ENCODE data around the gene MSH3.

DNA sequence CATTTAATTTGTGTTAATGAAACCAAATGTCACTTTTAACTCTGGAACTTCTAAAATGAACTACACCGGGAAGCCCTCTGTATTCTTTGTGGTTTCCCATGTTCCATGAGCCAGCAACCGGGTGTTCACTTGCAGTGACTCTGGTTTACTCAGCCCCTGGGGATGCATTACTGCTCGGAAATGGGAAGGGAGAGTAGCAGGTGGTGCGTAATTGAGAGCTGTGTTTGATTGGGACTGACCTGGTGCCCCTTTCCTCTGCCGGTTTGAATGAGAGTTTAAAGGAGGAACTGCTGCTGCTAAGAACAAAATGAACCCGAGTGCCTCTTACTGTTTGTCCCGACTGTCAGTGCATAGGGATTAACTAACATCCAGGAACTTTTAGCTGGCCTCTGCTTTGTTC lies 100.4 kb downstream of the MSH3 start:
- TF ChIP-seq CTCF (conservative IDR thresholded peaks at IDR 0.05; ENCODE audit: low read length) (no peak), EZH2phosphoT487 (IDR thresholded peaks at IDR 0.05; ENCODE audit: borderline replicate concordance) (no peak)

Data from Loucy (cell line).